Esophagus muscularis mucosa (tissue), 4 donors: ENCODE data around the gene MEG3.

ENCODE experiments used
- EP300 ChIP-seq: sonication (generic); formaldehyde crosslinking; IDR thresholded peaks from one replicate; pipeline ENCODE4 v1.6.1; 2017; ENCODE audit warnings: antibody characterized with exemption
- POLR2A ChIP-seq: fragments of 450-650 bp; IDR thresholded peaks from one replicate; pipeline ENCODE4 v1.6.1; 2017; ENCODE audit warnings: antibody characterized with exemption, moderate library complexity, mild to moderate bottlenecking, low read depth
- POLR2AphosphoS5 ChIP-seq, 2 donors: sonication (generic); formaldehyde crosslinking; IDR thresholded peaks; one replicate each; pipeline ENCODE4 v1.6.1; 2017; ENCODE audit warnings: antibody characterized with exemption in 2 of 2
- TF ChIP-seq, protein P1 (sequence below), 3 experiments: fragments of 200-600 bp in 2 of 3; fragments of 450-650 bp in 1 of 3; sonication (generic) in 2 of 3; IDR thresholded peaks; one replicate each; pipeline ENCODE4 v1.5.1; 2017 to 2019; ENCODE audit warnings: antibody characterized with exemption in 3 of 3, mild to moderate bottlenecking in 2 of 3, moderate library complexity in 1 of 3

- TF ChIP-seq POLR2A = no peak
- TF ChIP-seq, protein P1, sequence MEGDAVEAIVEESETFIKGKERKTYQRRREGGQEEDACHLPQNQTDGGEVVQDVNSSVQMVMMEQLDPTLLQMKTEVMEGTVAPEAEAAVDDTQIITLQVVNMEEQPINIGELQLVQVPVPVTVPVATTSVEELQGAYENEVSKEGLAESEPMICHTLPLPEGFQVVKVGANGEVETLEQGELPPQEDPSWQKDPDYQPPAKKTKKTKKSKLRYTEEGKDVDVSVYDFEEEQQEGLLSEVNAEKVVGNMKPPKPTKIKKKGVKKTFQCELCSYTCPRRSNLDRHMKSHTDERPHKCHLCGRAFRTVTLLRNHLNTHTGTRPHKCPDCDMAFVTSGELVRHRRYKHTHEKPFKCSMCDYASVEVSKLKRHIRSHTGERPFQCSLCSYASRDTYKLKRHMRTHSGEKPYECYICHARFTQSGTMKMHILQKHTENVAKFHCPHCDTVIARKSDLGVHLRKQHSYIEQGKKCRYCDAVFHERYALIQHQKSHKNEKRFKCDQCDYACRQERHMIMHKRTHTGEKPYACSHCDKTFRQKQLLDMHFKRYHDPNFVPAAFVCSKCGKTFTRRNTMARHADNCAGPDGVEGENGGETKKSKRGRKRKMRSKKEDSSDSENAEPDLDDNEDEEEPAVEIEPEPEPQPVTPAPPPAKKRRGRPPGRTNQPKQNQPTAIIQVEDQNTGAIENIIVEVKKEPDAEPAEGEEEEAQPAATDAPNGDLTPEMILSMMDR (IDR thresholded peaks at IDR 0.05) = no peak
- no peak for TF ChIP-seq EP300
- TF ChIP-seq POLR2AphosphoS5 (IDR thresholded peaks at IDR 0.05) = no peak
Observed at GRCh38 chr14:100905166-100905565, 79.2 kb downstream of the MEG3 start.
